Measurements from ENCODE around the gene TPSD1.
"Not testable (repeated sequence)": the region's sequence is repeated elsewhere in the genome, so short reads cannot be mapped to it uniquely, and the experiment has no call there.

TPSD1 gene

DNA sequence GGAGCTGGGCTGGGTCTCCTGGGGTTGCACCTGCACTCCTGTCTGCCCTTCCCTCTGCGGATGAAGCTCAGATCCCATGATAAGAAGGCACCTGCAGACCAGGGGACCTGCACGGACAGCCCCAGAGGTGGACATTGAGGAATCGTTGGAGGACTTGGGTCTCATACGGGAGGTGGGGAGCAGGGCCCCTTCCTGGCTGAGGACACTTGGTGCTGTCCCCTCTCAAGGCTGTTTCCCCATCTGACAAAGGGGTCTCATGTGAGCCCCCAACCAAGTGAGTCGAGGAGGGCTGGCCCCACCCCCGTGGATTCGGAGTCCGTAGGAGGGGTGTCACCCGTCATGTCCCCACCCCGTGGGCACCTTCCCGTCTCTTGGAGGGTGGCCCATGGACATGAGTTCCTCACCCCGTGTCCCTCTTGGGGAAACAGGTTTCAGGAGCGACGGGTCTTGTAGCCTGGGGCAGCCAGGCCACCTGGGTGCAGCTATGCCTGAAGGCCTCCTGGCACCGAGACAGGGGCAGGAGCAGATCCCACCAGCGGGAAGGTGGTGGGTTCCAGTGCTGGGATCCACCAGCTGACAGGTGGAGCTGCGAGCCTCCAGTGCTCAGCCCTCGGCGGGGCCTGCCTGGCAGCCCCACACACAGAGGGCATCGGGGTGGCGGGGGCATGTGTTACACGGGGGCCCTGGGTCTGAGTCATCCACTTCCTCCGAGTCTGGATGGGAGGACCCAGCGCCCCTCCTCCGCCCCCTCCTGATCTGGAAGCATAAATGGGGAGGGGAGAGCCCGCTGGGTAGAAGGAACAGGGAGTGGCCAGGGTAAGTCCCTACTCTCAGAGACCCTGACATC lies at the start of gene TPSD1:
Gene TPSD1, plus strand, starts transcription at position 794 of the 847 bp plus-strand sequence. CDS start 212 bp downstream, outside the sequence.
- DNase-seq, result not testable (repeated sequence)

DNA sequence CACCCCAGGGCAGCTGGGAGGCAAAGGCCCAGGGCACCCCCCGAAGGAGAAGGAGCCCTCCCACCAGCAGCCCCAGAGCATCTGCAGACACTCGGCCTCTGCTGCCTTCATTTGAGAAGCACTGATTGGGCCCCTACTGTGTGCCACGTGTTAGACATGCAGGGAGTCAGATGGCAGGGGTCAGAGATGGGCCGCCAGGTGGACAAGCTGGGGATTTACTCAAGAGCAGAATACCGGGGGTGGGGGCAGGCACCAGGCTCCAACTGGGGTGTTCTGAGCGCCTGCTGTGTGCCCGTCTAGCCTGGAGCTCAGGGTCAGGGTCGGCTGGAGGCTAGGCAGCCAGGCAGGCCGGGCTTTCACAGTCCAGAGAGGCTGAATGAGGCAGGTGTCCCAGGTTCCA lies 49.5 kb upstream of the TPSD1 start:
- DNase-seq, result no peak

DNA sequence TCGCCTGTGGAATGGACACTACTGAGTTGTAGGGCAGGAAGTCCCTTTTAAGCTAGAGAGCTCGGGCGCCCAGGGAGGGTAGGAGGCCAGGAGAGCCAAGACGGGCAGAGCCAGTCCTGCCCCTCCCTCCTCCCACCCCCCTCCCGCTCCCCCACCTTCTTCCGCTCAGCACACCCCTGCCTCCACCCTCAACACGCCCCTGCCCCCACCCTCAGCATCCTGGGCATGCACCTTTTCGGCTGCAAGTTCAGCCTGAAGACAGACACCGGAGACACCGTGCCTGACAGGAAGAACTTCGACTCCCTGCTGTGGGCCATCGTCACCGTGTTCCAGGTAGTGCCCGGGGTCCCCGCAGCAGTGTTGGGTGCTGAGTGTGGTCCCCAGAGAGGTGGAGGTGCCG lies 49.1 kb upstream of the TPSD1 start:
- DNase-seq, result no peak

DNA sequence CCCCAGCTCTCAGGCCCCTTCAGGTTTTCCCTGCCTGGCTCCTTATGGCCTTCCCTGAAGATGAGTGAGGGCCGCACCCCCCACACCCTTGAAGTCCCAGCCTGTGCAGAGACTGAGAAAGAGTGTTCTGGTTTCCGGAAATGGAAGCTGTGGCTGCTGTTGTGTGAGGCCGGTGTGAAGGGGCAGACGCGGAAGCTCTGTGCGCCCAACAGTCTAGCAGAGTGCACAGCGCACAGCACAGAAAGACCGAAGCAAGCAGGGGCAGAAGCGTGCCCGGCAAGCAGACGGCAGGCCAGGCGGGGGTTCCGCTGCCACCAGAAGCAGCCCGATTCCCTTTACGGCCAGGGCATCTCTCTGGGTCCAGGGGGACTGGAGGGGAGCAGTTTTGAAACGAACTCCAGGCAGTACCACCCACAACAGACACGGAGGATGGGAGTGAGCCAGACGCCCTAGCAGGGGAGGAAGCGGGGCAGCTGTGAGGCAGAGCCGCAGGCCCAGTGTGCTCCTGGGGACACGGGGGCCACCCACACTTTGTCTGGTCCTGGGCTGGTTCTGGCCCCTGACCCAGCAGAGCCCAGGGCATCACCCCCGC lies 47.5 kb upstream of the TPSD1 start:
- no peak for DNase-seq

DNA sequence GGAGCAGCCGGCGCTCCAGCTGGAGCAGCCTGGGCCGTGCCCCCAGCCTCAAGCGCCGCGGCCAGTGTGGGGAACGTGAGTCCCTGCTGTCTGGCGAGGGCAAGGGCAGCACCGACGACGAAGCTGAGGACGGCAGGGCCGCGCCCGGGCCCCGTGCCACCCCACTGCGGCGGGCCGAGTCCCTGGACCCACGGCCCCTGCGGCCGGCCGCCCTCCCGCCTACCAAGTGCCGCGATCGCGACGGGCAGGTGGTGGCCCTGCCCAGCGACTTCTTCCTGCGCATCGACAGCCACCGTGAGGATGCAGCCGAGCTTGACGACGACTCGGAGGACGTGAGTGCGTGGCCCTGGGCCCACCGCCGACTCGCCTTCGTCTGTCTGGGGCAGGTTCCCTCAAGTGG lies 46.8 kb upstream of the TPSD1 start:
- DNase-seq, result no peak

DNA sequence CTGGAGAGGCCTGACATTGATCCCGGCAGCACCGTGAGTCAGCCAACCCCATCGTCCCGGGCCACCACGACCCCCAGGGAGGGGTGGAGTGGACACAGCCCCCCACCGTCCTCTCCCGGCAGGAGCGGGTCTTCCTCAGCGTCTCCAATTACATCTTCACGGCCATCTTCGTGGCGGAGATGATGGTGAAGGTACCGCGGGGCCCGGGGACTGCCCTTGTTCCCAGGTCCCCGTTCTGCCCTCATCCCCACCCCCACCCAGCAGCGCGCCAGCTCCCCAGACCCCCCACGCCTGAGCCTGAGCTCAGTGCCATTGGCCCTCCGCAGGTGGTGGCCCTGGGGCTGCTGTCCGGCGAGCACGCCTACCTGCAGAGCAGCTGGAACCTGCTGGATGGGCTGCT lies 45.4 kb upstream of the TPSD1 start:
- no peak for DNase-seq

DNA sequence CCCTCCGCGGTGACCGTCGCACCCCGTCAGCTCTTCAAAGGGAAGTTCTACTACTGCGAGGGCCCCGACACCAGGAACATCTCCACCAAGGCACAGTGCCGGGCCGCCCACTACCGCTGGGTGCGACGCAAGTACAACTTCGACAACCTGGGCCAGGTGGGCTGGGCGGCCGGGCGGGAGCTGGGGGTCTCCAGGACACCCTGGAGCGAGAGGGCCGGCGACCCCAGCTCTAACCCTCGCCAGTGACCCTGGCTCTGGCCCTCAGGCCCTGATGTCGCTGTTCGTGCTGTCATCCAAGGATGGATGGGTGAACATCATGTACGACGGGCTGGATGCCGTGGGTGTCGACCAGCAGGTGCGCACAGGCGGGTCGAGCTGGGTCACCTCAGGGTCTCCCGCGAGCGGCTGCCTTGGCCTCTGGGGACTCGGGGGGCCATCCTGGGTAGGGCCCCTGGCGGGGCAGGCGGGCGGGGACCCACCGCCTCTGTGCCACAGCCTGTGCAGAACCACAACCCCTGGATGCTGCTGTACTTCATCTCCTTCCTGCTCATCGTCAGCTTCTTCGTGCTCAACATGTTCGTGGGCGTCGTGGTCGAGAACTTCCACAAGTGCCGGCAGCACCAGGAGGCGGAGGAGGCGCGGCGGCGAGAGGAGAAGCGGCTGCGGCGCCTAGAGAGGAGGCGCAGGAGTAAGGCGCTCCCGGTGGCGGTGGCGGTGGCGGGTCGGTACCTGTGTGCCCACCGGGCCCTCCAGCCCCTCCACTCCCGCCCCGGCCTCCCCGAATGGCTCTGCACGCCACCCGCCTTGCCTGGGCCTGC lies 44.2 kb upstream of the TPSD1 start:
- DNase-seq, result no peak

DNA sequence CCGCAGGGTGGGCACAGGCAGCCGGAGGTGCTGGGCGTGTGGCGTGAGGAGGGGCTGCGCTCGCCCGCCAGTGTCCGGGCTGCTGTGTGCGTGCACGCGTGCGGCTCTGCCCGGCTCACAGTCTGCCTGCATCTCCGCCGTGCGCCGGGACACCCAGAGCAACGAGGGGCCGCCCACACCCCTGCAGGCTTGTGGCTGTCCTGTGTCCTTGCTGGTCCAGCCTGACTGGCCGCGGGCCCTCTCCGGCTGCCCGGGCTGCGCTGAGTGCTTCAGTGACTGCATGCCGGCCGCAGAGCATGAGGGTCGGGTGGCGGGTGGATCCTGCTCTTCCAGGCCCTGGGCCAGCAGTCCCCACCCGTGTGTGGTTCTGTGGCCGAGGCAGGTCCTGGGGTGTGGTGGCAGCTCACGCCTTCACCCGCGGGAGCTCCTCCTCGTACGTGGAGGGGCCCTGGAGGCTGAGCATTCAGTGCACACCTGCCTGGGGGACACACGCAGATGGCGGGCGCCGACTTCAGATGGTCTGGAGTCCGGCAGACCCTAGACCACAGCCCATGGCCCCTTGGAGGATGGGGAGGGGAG lies 43.2 kb upstream of the TPSD1 start:
- DNase-seq, result no peak

DNA sequence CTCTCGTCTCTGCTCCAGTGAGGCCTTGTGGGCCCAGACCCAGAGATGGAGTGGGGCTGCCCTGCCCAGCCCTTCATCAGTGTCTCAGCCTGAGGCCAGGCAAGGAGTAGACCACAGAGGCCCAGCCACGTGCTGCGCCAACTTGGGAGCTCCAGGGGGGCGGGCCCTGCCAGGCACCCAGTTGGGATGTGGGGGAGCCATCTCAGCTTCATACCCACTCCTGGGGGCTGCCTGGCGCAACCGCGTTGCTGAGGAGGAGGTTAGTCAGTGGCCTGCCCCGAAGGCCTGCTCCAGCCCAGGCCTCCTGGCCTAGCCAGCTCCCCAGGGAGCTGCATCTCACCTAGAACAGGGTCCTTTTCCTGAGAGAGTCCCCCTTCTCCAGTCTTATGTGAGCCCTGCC lies 42.6 kb upstream of the TPSD1 start:
- no peak for DNase-seq

DNA sequence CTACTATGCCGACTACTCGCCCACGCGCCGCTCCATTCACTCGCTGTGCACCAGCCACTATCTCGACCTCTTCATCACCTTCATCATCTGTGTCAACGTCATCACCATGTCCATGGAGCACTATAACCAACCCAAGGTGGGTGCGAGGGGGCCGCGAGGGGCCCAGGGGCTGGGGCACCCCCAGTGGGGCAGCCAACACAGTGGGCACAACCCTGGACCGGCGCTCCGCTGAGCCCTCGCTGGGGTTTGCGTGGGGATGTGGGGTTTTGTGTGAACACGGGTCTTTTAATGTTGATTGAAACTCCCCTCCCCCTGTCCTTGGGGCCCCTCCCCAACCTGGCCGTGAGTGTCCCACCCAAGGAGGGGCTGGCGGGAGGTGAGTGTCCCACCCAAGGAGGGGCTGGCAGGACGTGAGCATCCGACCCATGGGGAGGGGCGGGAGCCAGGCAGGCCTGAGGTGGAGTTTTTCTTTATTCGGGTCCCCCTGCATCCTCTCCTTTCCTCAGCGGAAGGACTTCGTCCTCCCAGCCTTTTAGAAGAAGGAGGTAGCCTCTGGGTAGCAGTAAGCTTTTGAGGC lies 42.0 kb upstream of the TPSD1 start:
- DNase-seq, result no peak

DNA sequence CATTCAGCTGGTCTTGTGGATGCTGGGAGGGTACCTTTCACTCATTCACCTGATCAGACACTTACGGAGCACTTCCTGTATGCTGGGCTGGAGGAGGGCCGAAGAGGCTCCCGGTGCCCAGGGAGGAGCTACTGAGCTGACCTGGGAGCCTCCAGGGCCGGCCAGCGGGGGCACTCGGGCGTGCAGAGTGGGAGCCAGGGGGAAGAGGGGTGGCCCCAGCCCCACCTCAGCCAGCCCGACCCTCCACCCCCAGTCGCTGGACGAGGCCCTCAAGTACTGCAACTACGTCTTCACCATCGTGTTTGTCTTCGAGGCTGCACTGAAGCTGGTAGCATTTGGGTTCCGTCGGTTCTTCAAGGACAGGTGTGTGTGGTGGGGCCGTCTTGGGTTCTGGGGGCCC lies 41.1 kb upstream of the TPSD1 start:
- no peak for DNase-seq

DNA sequence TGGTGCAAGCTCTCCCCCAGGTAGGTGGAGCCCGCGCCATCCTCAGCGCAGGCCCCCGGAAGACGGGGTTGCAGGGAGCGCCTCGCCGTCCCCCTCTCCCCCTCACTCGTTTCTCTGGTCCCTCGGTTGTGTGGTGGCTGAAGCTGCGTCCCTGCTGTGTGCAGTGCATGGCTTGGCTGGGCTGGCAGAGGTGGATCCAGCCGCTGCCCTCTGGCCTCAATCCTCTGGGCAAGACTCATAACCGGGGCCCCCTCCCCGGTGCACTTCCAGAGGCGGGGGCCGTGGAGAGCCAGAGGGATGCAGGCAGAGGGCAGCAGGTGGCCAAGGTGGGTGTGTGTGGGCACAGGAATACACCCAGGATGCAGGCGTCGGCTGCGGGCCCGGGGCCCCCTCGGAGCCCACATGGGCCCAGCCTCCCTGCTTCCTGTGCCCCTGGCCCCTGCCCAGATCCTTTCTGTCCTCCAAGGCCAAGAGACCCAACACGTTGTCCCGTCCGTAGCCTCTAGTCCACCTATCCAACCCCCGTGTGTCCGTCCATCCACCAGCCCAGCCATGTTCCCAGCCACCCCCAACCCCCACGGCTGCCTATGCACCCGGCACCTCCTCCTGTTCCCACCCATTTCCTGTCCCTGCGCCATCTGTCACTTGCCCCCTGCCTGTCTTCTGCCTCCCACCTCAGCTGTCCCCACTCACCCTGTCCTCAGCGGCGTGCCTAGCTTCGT lies 40.1 kb upstream of the TPSD1 start:
- DNase-seq, result no peak

DNA sequence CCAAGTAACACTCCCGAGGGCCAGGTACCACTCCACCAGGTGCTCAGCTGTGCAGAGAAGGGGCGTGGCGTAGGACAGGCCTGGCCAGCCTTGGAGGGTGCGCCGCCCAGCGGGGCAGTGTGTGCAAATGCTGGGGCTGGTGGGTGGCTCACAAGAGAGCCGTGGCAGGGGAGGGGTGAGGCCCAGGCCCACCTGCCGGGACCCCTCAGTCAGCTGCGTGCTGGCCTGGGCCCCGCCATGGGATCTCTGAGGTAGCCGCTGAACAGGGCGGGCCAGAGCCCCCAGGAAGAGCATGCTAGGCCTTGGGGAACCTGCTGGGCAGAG lies 39.6 kb upstream of the TPSD1 start:
- no peak for DNase-seq

DNA sequence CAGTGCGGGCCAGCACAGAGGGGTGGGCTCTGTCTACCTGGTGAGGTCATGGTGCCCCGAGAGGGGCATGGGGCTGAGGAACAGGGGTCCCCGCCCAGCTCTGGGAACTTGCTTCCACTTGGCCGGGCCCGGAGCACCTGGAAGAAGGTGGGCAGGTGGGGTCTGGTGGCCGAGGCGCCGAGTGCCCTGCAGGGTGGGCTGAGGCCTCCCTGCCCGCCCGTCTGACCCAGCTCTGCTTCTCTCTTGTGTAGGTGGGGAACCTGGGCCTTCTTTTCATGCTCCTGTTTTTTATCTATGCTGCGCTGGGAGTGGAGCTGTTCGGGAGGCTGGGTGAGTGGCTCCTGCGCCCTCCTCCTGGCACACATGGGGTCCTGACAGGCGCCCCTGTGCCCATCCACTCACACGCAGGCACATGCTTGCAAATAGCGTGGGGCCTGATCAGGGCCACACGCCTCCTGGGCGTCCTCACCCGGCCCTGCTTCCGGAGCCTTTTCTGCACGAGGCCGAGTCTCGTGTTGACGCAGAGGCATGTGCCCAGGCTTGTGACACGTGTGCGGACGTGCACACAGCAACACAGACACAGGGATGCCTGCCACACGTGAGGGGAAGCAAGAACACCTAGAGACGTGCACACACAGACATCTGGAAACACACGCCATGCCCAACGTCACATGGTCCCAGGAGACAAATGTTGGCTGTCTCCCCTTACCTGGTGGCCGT lies 39.0 kb upstream of the TPSD1 start:
- no peak for DNase-seq

DNA sequence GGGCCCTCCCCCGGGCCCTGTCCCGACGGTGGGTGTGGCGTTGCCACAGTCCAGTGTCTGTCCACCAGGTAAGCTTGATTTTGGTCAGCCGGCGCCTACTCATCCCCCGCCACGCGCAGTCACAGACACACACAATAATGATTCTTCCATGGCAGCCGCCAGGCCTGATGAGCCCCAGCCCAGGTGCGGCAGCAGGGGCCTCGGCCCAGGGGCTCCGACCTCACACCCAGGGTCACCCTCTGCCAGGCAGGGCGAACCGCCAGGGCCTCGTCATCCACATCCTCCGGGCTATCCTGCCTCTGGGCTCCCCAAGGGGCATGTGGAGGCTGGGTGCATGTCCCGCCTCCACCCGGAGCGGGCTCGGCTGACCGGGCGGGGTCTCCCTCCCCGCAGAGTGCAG lies 38.3 kb upstream of the TPSD1 start:
- DNase-seq, result no peak

DNA sequence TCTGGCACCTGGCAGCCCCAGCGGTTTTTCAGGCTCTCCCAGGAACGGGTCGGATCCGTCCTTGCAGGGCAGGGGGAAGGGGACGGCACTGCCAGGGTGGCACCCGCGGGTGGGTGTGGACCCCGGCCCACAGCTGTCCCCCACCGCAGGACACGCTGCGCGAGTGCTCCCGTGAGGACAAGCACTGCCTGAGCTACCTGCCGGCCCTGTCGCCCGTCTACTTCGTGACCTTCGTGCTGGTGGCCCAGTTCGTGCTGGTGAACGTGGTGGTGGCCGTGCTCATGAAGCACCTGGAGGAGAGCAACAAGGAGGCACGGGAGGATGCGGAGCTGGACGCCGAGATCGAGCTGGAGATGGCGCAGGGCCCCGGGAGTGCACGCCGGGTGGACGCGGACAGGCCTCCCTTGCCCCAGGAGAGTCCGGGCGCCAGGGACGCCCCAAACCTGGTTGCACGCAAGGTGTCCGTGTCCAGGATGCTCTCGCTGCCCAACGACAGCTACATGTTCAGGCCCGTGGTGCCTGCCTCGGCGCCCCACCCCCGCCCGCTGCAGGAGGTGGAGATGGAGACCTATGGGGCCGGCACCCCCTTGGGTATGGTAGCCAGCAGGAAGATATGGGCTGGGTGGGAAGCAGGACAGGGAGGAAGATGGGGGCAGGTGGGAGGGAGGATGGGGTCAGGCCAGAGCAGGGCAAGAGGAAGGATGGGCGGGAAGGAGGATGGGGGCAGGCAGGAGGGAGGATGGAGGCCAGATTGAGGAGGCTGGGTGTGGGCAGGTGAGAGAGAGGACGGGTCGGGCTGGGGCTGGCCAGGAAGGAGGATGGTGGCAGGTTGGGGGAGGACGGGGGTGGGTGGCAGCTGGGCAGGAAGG lies 37.6 kb upstream of the TPSD1 start:
- DNase-seq, result no peak

DNA sequence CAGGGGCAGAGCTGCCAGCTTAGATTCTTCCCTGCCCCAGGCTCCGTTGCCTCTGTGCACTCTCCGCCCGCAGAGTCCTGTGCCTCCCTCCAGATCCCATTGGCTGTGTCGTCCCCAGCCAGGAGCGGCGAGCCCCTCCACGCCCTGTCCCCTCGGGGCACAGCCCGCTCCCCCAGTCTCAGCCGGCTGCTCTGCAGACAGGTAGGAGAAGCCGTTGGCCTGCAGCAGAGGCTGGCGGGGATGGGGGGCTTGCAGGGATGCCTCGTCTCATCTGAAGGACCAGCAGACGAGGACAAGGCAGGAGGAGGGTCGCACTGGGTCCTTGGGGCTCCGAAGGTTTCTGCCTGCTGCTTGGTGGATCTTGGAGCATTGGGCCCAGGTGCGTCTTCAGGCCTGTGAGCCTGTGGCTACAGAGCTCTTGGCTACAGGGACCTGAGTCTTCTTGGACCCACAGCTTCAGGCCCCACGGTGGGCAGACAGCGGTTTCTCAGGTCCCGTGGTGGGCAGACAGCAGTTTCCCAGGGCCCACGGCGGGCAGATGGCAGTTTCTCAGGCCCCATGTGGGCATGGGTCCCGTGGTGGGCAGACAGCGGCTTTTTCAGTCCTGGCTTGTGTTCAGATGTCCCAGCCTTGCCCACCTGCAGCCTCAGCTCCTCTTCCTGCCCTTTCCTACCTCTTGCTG lies 36.8 kb upstream of the TPSD1 start:
- no peak for DNase-seq

DNA sequence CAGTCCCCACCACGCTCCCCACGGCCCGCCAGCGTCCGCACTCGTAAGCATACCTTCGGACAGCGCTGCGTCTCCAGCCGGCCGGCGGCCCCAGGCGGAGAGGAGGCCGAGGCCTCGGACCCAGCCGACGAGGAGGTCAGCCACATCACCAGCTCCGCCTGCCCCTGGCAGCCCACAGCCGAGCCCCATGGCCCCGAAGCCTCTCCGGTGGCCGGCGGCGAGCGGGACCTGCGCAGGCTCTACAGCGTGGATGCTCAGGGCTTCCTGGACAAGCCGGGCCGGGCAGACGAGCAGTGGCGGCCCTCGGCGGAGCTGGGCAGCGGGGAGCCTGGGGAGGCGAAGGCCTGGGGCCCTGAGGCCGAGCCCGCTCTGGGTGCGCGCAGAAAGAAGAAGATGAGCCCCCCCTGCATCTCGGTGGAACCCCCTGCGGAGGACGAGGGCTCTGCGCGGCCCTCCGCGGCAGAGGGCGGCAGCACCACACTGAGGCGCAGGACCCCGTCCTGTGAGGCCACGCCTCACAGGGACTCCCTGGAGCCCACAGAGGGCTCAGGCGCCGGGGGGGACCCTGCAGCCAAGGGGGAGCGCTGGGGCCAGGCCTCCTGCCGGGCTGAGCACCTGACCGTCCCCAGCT lies 35.7 kb upstream of the TPSD1 start:
- DNase-seq, result no peak

DNA sequence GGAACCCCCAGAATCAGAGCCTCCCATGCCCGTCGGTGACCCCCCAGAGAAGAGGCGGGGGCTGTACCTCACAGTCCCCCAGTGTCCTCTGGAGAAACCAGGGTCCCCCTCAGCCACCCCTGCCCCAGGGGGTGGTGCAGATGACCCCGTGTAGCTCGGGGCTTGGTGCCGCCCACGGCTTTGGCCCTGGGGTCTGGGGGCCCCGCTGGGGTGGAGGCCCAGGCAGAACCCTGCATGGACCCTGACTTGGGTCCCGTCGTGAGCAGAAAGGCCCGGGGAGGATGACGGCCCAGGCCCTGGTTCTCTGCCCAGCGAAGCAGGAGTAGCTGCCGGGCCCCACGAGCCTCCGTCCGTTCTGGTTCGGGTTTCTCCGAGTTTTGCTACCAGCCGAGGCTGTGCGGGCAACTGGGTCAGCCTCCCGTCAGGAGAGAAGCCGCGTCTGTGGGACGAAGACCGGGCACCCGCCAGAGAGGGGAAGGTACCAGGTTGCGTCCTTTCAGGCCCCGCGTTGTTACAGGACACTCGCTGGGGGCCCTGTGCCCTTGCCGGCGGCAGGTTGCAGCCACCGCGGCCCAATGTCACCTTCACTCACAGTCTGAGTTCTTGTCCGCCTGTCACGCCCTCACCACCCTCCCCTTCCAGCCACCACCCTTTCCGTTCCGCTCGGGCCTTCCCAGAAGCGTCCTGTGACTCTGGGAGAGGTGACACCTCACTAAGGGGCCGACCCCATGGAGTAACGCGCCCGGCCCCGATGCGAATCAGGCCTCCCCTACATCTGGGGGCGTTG lies 34.8 kb upstream of the TPSD1 start:
- DNase-seq, result no peak
